Esophagus muscularis mucosa (tissue), 4 donors: ENCODE data around the gene PARVB. TPM values are rescaled to one million over a fixed set of nuclear protein-coding genes. Genes with fewer than 3 reads are reported as not detected.

Experiments
- DNase-seq: peaks from one replicate; pipeline ENCODE4 v3.0.0-alpha.2; 2017; ENCODE audit errors: extremely low spot score
- H3K27ac ChIP-seq, 4 donors: fragments of 200-600 bp; sonication (generic); replicated peaks in 1 of 4; 1 replicate in 3 of 4; 2 replicates in 1 of 4; pipeline ENCODE4 v1.5.1; 2016 to 2019; ENCODE audit warnings: mild to moderate bottlenecking in 1 of 4
- H3K27me3 ChIP-seq, 4 donors: fragments of 200-600 bp; sonication (generic); one replicate each; pipeline versions ENCODE4 v1.5.1 to v1.6.0; 2016 to 2019
- H3K36me3 ChIP-seq, 4 donors: fragments of 200-600 bp; sonication (generic); one replicate each; pipeline ENCODE4 v1.5.1; 2016 to 2019
- H3K4me1 ChIP-seq, 4 donors: fragments of 200-600 bp; sonication (generic); one replicate each; pipeline ENCODE4 v1.5.1; 2016 to 2019
- H3K4me3 ChIP-seq, 4 donors: fragments of 200-600 bp; sonication (generic); 1 replicate in 2 of 4; 2 replicates in 2 of 4; pipeline ENCODE4 v1.5.1; 2016 to 2019; ENCODE audit warnings: mild to moderate bottlenecking in 4 of 4, moderate library complexity in 1 of 4
- H3K9me3 ChIP-seq, 4 donors: fragments of 200-600 bp; sonication (generic); 1 replicate in 3 of 4; 2 replicates in 1 of 4; pipeline ENCODE4 v1.5.1; 2016 to 2019
- CTCF ChIP-seq, 3 experiments: fragments of 200-600 bp in 2 of 3; fragments of 450-650 bp in 1 of 3; sonication (generic) in 2 of 3; IDR thresholded peaks; one replicate each; pipeline ENCODE4 v1.5.1; 2017 to 2019; ENCODE audit warnings: antibody characterized with exemption in 3 of 3, mild to moderate bottlenecking in 2 of 3, moderate library complexity in 1 of 3
- EP300 ChIP-seq: sonication (generic); formaldehyde crosslinking; IDR thresholded peaks from one replicate; pipeline ENCODE4 v1.6.1; 2017; ENCODE audit warnings: antibody characterized with exemption
- POLR2A ChIP-seq: fragments of 450-650 bp; IDR thresholded peaks from one replicate; pipeline ENCODE4 v1.6.1; 2017; ENCODE audit warnings: antibody characterized with exemption, moderate library complexity, mild to moderate bottlenecking, low read depth
- POLR2AphosphoS5 ChIP-seq, 2 donors: sonication (generic); formaldehyde crosslinking; IDR thresholded peaks; one replicate each; pipeline ENCODE4 v1.6.1; 2017; ENCODE audit warnings: antibody characterized with exemption in 2 of 2
- WGBS: methylation state at CpG from one replicate; pipeline ENCODE4 v1.1.5; 2018; 5-methylcytosine and 5-hydroxymethylcytosine counted together
- intact Hi-C: fragments of 100-400 bp; cut with DNase I; formaldehyde crosslinking; loops from one replicate; pipeline ENCODE4 v1.15.1; 2023
- total RNA-seq, 4 donors: library from RNA; depleted of rRNA; stranded (reverse); fragments of >200 nt; gene quantifications; one replicate each; pipeline versions ENCODE4 v1.1.0 to v1.2.1, GENCODE V29; 2016

The PARVB gene
- total RNA-seq, 4 donors from 2014 or later = 22.0 to 107 (median 45.5) TPM

- WGBS = 100% methylated on average over 2 of the region's 8 CpGs
- no peak for TF ChIP-seq POLR2AphosphoS5 (IDR thresholded peaks at IDR 0.05)
- no peak for TF ChIP-seq POLR2A
- no peak for TF ChIP-seq CTCF (IDR thresholded peaks at IDR 0.05)
- no peak for TF ChIP-seq EP300
- no peak for DNase-seq
- Histone ChIP-seq H3K9me3 (no peaks in the 10 kb centered on the region), H3K4me1 (peaks cover 13 to 26% (median 19%) of the 10 kb centered on the region in 4 donors), H3K27ac (no peak overlapping the region), H3K4me3 (no peak overlapping the region), H3K27me3 (no peaks in the 10 kb centered on the region), H3K36me3 (peaks cover 11 to 50% (median 42%) of the 10 kb centered on the region in 4 donors)
- intact Hi-C loops = no loop called here
Observed at GRCh38 chr22:44092636-44093220, 68.6 kb downstream of the PARVB start.

- DNase-seq = no peak
- H3K4me3 ChIP-seq = no peak overlapping the region
- no peaks in the 10 kb centered on the region for H3K27me3 ChIP-seq
- peaks cover 10 to 17% (median 13%) of the 10 kb centered on the region in 4 donors for H3K4me1 ChIP-seq
- H3K27ac ChIP-seq = no peak overlapping the region
- peaks cover 11 to 58% (median 46%) of the 10 kb centered on the region in 4 donors for H3K36me3 ChIP-seq
- intact Hi-C loops = no loop called here
- H3K9me3 ChIP-seq = no peaks in the 10 kb centered on the region
- WGBS = 97% methylated on average over 9 of the region's 9 CpGs
- TF ChIP-seq POLR2A (no peak), EP300 (no peak), CTCF (IDR thresholded peaks at IDR 0.05) (no peak), POLR2AphosphoS5 (IDR thresholded peaks at IDR 0.05) (no peak)
Observed at GRCh38 chr22:44093791-44094190, 69.7 kb downstream of the PARVB start.

GRCh38 chr22:44094751-44095302 lies 70.7 kb downstream of the PARVB start:
- DNase-seq = no peak
- H3K27ac ChIP-seq = no peak overlapping the region
- H3K9me3 ChIP-seq = no peaks in the 10 kb centered on the region
- no peaks in the 10 kb centered on the region for H3K27me3 ChIP-seq
- H3K36me3 ChIP-seq = peaks cover 11 to 62% (median 49%) of the 10 kb centered on the region in 4 donors
- peaks cover under 1 to 6% (median 3%) of the 10 kb centered on the region in 4 donors for H3K4me1 ChIP-seq
- TF ChIP-seq CTCF (IDR thresholded peaks at IDR 0.05) (no peak), POLR2AphosphoS5 (IDR thresholded peaks at IDR 0.05) (no peak), EP300 (no peak), POLR2A (no peak)
- intact Hi-C loops = no loop called here
- 99% methylated on average over 13 of the region's 14 CpGs for WGBS
- H3K4me3 ChIP-seq = no peak overlapping the region

GRCh38 chr22:44096736-44097135 lies 72.6 kb downstream of the PARVB start:
- 100% methylated on average over 7 of the region's 11 CpGs for WGBS
- intact Hi-C loops = no loop called here
- Histone ChIP-seq H3K27ac (no peak overlapping the region), H3K36me3 (peaks cover 18 to 81% (median 61%) of the 10 kb centered on the region in 4 donors), H3K27me3 (no peaks in the 10 kb centered on the region), H3K4me3 (no peak overlapping the region), H3K4me1 (no peaks in the 10 kb centered on the region), H3K9me3 (no peaks in the 10 kb centered on the region)
- no peak for DNase-seq
- TF ChIP-seq CTCF (IDR thresholded peaks at IDR 0.05) (no peak), POLR2AphosphoS5 (IDR thresholded peaks at IDR 0.05) (no peak), POLR2A (no peak), EP300 (no peak)
